ENCODE data around the gene CGRRF1.

The CGRRF1 gene

DNA sequence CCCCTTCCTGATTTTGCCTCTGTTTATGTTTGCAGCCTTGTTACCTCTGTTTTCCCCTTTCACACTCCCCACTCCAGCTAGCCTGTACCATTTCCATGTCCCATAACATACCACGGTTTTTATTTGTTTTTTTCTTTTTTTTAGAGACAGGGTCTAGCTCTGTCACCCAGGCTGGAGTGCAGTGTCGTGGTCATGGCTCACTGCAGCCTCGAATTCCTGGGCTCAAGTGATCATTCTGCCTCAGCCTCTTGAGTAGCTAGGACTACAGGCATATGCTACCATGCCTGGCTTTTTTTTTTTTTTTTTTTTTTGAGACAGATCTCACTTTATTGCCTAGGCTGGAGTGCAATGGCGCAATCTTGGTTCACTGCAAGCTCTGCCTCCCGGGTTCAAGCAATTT, 38.8 kb downstream of the CGRRF1 start:
- DNase-seq, result no peak

DNA sequence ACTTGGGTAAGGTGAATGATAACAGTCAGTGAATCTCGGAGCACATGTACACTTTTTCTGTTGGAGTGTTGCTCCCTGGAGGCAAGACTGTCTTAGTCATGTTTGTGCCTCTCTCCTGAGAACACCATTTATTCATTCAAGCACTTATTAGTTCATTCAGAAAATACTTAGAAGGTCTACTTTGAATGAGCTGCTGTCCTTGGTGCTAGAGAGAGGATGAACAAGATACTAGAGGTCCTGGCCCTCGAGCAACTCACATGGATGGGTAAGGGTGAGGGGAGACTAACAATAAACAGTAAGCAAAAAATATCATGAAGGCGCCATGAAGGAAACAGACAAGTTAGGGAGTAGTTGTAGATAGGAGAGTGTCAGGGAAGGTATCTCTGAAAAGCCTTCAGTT, 40.2 kb downstream of the CGRRF1 start:
- DNase-seq, result no peak

- no peak for DNase-seq
Observed at GRCh38 chr14:54550514-54550913, 40.8 kb downstream of the CGRRF1 start.

DNA sequence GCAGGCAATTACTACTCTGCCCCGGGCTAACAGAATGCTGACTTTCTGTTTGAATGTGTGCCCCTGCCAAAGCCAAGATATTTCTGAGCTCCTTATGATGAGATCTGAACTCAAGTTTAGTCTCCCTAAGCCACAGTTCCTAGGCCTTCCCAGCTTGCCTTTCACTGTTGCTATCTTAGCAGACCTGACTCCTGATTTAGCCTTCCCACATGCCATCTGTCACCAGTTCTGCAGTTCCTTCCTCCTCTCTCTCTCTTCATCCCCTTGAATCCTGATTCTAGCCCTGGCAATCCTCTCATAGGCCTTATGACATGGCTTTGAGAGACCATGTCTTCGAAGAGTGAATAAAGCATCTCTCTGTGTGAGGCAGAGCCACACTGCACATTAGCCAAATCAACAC, 44.7 kb downstream of the CGRRF1 start:
- no peak for DNase-seq

GRCh38 chr14:54555651-54556050, 45.9 kb downstream of the CGRRF1 start:
- no peak for DNase-seq

GRCh38 chr14:54556535-54556934, 46.8 kb downstream of the CGRRF1 start:
- no peak for DNase-seq

- no peak for DNase-seq
Observed at GRCh38 chr14:54562334-54562733, 52.6 kb downstream of the CGRRF1 start.

GRCh38 chr14:54564071-54564867, 54.6 kb downstream of the CGRRF1 start:
- DNase-seq, result no peak

GRCh38 chr14:54564868-54565784, 55.4 kb downstream of the CGRRF1 start:
- no peak for DNase-seq

- no peak for DNase-seq
Observed at GRCh38 chr14:54565785-54566409, 56.2 kb downstream of the CGRRF1 start.

GRCh38 chr14:54566410-54567223, 56.9 kb downstream of the CGRRF1 start, which contains the start of gene SAMD4A:
Gene SAMD4A (plus strand): TSS chr14:54567128. CDS start chr14:54567917, 789 bp downstream.
- DNase-seq, result no peak

DNA sequence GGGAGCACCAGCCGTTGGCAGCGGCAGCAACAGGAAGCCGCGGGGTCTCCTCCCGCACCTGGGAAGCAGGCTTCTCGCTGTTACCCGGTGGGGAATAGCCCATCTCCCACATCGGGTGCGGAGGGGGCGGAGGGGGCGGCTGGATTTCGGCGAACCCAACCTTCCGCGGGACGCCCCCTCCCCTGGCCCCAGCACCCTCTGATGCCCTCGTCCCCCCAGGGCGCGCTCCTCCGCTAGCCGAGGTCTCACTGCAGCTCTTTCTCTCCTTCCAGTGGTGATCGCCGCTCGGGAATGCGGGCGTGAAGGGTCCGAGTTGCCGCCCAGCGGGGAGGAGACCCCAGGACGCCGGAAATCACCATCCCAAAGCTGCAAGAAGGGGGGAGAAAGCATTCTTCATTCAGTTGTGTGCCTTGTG, 57.5 kb downstream of the CGRRF1 start:
- no peak for DNase-seq

DNA sequence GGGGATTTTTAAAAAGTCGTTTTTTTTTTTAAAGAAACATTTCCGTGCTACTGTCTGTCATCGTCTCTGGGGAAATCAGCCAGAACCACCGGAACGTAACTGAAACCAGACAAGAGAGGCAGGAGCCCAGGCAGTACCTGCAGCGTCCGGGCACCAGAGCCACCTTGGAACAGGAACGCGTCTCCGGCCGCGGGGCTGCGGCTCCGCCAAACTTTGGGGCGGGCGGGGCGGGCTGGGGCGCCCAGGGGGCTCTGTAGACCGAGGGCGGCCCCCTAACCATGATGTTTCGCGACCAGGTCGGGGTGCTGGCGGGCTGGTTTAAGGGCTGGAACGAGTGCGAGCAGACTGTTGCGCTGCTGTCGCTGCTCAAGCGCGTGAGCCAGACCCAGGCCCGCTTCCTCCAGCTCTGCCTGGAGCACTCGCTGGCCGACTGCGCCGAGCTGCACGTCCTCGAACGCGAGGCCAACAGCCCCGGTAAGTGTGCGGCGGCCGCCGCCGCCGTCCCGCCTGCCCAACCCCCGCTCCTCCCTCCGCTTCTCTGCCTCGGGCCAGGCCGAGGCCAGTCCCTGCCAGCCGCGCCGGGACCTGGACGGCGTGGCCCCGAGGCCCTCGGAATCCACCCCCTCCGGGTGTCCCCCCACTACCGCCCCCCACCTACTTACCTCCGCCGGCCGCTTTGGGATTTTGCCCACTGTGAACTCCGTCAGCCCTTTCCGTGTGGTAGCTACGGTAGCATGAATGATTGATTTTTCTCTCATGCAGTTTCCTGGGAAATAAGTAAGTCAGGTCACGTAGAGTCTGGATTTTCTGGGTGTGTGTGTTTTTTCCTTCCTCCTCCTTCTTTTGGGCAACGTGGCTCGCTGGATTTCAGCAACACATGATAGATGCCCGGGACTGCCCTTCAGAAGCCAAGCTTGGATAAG, 58.2 kb downstream of the CGRRF1 start:
- no peak for DNase-seq

- no peak for DNase-seq
Observed at GRCh38 chr14:54568821-54569595, 59.3 kb downstream of the CGRRF1 start.

DNA sequence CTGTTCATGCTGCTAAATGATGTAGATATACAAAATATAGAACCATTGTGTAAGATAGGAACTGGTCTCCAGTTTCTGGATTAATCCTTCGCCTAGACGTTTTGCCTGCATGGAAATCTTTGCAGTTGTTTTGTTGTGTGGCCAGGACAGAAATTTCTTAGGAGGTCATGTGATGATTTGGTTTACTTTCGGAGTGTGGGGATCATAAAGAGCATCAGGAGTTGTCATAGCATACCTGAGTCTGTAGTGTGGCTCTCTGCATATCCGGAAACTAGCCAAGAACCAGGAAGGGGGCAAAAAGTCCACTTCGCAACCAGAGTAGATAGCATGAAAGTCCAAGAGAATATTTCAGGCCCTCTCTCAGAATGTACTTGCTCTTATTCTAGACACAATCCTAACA, 60.3 kb downstream of the CGRRF1 start:
- no peak for DNase-seq

DNA sequence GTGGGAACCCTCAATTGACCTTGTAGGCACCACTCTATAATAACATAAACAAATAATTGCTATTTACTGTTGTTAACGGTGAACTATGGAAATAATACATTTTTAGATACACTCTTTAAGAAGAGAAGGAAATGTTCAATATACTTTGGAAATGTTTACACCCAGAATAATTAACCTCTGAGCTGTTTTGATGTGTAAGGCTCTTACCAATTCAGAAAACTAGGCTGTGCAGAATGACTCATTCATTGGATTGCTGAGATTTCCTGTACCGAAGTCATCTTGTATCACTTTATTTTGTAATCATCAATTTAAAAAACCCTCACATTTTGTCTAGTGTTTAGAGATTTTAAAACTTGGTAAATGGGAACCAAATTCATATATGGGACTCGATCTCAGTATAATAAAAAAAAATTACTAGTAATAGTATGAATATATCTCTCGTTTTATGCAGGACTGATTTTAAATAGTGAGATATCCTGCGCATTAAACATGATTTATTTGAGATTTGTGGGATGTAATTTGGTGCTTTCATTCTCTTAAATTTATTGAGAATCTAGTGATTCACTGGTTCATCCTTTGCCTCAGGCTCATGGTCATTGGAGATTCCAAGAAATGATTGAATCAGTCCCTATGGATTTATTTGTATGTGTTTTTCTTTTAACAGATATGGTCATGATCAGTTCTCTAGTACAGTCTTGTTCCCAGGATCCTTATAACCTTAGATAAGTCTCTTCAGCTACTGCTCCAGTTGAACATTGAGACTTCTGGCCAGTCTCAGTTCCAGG, 61.1 kb downstream of the CGRRF1 start:
- no peak for DNase-seq

GRCh38 chr14:54572316-54572715, 62.6 kb downstream of the CGRRF1 start:
- DNase-seq, result no peak

DNA sequence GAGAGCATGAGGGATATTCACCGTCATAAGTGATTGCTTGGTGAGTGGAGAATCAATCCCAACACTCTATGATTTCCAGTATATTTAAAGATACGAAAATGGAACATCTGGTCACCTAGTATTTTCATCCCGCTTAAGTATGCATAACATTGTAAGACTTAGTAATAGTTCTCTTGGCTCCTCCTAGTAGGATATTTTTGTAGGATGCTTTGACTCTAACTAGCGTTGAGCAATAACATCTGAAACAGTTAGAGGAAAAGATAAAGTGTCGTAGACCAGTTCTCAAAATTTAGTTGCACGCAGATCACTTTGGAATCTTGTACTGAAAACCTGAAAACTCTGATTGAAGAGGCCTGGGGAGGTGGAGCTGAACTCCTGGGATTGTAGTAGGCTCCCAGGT, 64.8 kb downstream of the CGRRF1 start:
- no peak for DNase-seq

- no peak for DNase-seq
Observed at GRCh38 chr14:54577494-54577893, 67.8 kb downstream of the CGRRF1 start.

DNA sequence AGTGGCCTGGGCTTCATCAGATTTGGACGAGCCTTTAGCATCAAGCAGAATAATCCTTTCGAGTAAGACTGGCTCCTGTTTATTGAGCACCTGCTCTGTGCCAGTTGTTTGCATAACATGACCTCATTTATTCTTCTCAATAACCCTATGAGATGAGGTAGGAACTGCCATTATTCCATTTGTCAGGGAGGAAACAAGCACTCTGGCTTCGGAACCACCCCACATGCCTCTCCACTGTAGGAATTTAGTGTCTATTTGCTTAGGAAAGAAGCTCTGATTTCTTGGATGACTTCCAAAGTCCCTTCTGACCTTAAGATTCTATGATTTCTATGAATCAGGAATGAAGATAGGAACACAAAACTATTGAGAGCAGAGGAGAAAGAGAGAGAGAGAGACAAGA, 68.3 kb downstream of the CGRRF1 start:
- no peak for DNase-seq

All from NCI-H1436 treated with DMSO at 0.1 percent for 48 hours (cell line).